ENCODE data around the gene NACC1.

Gene NACC1

GRCh38 chr19:13117772-13118423, at the start of gene NACC1:
Gene NACC1, plus strand, starts transcription at chr19:13118264. Its CDS starts 16,944 bp downstream, at chr19:13135208.
- DNase-seq: peak; percentile 83

GRCh38 chr19:13069415-13070359, 48.4 kb upstream of the NACC1 start:
- no peak for DNase-seq

- no peak for DNase-seq
These were observed 47.5 kb upstream of the NACC1 start for GRCh38 chr19:13070425-13071140.

DNA sequence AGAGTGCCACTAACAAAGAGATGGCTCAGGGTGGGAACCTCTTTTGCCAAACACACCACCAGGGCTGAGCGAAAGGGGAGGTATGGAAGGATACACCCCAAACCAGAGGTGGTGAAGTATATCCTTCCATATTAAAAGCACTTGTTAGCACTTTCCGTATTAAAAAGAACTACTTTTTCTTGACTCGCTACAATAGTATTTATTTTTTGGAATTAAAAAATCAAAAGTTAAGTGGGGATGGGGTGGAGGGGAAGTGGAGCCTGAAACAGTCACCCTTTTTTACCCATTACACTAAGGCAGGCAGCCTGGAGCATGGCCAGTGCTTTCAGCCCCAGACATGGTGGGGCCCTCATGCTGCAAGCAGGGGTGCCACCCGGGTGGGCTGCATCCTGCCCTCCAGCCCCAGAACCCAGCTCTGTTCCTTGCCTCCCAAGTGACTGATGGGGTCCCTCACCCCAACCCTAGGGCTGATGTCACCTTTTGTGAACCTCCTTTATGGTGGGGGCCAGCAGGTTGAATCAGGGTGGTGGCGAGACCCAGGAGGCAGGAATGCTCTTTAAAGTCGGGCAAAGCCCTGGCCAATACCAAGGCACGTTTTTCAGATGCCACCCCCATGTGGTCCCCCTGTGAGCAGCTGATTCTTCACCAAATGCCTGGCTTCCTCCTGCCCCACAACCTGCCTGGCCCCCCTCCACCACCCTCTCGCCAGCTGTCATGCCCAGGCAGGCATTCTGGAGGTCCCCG, 46.4 kb upstream of the NACC1 start:
- no peak for DNase-seq

DNA sequence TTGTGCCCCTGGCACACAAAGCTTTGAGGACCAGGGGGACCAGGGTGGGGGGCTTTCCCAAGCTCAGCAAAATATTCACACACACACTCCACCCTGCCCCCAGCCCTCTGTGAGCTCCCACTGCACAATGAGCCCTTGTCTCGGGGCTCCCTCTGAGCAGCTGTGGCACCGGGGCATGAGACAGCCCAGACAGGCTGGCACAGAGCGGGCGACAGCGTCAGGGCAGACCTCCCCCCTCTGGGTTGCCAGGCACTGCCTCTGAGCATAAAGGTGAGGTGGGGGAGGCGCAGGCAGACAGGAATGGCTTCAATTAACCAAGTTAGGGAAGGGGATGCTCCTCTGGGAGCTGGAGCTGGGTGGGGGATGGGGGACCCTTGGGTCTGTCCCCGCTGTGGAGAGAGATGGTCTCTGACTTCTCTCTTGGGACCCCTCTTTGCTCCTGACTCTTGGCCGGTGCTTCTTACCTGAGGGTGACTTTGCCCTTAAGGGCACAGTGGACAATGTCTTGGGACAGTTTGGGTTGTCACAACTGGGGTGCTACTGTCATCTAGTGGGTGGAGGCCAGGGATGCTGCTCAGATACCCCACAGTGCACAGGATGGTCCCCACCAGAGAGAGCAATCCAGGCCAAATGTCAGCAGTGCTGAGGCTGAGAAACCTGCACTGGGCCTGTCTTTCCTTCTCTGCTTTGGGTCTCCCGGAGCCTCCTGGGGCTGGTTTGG, 45.7 kb upstream of the NACC1 start:
- DNase-seq: no peak

DNA sequence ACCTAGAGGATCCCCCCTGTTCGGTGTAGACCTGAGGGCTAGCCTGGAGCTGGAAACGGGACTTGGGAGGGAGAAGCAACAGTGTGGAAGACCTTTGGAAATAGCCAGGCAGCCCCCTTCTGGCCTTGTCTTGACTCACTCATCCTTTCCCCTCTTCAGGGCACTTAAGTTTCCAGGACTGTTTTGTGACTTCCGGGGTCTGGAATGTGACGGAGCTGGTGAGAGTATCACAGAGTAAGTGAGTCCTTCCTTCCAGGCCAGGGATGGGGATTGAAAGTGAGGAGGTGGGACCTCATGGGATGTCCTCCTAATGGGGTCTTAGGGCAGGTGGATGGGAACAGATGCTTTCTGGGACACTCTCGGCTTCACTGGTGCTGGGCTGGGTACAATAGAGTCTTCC, 44.8 kb upstream of the NACC1 start:
- DNase-seq: no peak

DNA sequence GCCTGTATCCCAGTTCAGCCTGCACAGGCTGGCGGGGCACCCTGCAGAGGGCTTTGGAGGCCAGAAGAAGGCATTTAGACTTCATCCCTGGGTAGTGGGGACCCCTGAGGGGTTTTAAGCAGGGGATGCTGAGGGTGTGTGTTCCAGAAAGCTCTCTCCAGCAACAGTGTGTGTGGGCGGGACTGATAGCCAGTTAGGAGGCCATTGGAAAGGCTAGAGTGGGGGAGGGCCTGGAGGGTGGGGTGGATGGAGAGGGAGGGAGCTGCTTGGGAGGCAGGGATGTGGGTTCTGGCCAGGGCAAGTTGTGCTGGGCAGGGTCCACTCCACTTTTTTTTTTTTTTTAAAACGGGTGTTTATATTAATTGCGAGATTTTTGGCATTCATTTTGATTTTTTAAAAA, 43.7 kb upstream of the NACC1 start:
- DNase-seq: no peak

DNA sequence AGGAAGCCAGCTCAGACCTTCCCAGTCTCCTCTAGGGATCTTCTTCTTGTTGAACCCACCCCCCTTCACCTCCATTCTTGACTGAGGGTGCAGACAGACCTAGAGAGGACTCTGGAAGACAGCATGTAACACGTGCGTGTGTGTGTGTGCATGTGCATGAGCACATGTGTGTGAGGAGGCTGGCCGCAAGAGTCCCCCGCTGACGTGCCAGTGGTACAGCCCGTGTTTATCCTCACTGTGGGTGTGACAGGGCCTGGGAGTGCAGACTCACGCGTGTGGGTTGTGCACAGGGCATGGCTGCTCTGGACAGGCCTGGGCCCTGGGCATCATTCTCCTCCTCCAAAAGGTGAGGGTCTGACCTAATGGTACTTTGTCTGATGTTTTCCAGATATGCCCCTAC, 41.7 kb upstream of the NACC1 start:
- no peak for DNase-seq

DNA sequence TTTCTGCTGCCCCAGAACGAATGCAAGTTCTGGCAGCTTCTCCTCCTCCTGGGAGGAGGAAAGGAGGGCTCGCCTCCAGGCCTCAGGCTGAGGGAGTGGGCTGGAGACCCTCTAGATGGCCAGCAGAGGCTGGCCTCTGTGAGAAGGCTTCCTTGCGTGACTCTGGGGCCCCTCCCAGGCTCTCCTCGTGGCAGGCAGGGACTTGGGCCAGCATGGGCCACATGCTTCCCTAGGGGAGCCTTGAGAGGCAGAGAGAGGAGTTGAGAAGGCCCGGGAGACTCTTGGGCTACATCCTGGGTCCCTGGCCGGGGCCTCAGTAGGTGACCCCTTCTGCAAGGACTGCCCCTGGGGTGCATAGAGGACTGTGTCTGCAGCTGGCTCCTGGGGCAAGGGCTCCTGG, 41.3 kb upstream of the NACC1 start:
- no peak for DNase-seq

DNA sequence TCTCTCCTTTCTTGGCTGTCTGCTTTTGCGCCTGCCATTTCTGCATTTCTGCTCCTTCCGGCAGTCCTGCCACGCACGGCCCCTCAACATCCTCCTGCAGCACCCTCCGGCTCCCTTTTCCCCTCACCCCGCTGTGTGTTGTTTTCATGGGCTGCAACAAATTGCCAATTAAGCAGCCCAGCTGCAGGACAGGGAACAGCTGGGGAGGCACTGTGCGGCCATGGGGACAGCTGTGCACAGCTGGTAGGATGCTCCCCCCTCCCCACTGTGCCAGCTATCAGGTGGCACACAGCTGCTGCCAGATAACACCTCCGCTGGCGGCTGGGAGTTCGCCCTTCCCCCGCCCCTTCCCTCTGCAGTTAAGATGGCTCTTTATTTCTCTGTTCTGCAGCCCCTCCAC, 40.8 kb upstream of the NACC1 start:
- DNase-seq: no peak

GRCh38 chr19:13078381-13078780, 39.7 kb upstream of the NACC1 start:
- no peak for DNase-seq

DNA sequence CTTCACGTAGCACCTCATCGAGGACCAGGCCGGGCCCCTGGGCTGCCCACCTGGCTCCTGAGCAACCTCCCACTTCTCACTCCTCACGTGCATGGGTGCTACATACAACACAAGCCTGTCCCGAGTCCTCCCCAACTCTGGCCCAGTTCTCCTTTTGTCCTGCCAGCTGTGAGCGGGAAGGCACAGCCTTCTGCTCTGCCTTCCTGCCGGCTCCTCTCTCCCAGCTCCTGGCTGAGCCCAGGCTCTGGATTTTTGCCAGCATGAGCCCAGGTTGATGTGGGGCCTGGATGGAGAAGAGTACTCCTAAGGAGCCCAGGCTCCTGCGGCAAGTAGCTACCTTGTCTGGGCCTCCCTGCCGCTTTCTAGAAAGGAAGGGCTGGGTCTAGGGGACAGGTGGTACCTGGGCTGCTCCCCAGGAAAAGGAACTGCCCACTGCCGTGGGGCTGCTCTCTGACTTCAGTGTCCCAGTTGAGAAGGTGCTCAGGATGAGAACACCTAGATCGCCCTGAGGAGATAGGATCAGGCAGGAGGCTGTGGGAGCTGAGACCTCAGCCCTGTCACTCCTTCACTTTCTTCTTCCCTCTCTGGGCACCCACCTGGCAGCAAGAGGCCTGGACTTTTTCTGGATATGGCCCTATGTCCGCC, 39.0 kb upstream of the NACC1 start:
- DNase-seq: no peak

DNA sequence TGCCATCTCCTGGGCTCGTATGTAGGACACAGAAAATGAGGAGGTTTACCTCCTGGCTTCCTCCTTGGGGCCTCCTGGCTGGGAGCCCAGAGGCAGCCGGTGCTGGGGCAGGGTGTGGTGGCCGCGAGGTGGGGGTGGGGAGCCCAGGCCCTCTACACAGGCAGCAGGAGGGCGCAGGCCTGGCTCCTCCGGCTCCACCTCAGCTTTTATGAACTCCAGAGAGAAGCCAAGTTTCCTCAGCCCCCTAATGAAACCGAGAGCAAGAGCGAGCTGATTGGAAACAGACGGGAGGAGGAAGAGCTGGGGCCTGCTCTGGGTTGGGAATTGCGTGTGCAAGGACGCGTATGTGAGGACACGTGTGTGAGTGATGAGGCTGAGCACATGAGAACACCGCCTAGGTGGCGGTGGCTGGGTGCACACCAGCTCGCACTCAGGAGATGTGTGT, 38.5 kb upstream of the NACC1 start:
- DNase-seq: no peak

- no peak for DNase-seq
These were observed 35.7 kb upstream of the NACC1 start for GRCh38 chr19:13082192-13083007.

DNA sequence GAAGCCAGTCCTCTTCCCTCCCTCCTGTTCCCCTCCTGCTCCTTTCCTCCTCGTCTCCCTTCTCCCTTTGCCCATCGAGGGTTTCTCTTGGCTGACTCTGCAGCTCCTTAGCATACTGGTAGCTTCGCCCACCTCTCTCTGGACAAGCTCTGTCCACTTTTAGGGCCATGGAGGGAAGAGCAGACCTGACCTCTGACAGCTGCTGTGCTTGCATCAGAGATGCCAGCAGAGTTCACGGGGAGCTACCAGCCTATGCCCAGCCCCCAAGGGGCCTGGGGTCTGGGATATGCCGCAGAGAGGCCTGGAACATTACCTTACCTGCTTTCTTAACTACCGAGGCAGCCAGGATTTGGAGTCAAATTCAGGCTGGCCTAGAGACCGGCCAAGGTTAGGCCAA, 35.1 kb upstream of the NACC1 start:
- DNase-seq: no peak

GRCh38 chr19:13083627-13084026, 34.4 kb upstream of the NACC1 start:
- no peak for DNase-seq

- no peak for DNase-seq
These were observed 32.4 kb upstream of the NACC1 start for GRCh38 chr19:13085666-13086065.

- no peak for DNase-seq
These were observed 31.7 kb upstream of the NACC1 start for GRCh38 chr19:13086341-13086740.

- DNase-seq: no peak
These were observed 30.8 kb upstream of the NACC1 start for GRCh38 chr19:13087295-13087694.

- DNase-seq: no peak
These were observed 30.1 kb upstream of the NACC1 start for GRCh38 chr19:13087795-13088537.

Data from activated CD4-positive, alpha-beta T cell treated with anti-CD3 and anti-CD28 coated beads for 1 hour (primary cell).